ENCODE results near the gene TEX53.

TEX53 gene

DNA sequence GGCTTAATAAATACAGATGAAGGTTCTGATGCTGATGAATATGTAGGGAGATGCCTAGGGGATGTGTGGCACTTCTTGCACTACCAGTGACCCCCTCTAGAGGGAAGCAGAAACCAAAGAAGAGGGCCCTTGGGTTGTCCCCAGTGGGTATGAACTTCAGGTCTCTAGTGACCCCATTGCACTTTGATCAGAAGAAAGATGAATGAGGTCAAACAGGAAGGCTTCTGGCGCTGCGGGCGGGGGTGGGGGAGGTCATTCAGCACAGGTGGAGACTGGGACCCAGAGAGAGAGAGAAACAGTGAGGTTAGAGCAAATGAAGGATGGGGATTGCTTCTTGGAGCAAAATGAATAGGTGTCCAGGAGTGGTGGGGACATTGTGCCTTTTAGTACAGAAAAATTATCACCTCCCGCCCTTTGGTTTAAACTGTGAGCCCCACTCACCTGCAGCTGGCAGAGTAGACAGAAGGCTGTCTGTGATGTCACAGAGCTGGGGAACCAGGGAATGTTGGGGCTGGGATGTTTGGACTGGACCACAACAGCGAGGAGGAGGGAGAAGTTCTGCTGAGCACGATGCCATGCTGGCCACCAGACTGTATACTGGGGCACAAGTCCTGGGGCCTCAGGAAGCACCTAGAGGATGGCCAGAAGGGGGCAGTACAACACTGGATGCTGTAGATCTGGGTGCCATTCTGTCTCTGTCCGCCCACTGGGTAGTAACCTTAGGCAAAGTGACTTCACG, 24.2 kb upstream of the TEX53 start, which contains the start of gene TEX48:
TSS of gene TEX48 (minus strand) at position 599 of the 739 bp plus-strand sequence. CDS start 10,469 bp downstream, outside the sequence.
- Histone ChIP-seq H3K9ac (ENCODE audit: low read depth, low read length) (no peak within 1 kb of the TSS), H3K27me3 (ENCODE audit: insufficient read depth, low read length, poor library complexity) (no peaks in the 10 kb centered on the region), H2AFZ (ENCODE audit: low read depth, low read length) (no peak within 1 kb of the TSS), H3K27ac (ENCODE audit: low read length) (no peak within 1 kb of the TSS), H3K4me1 (ENCODE audit: insufficient read depth, low read length) (peaks cover 12% of the 10 kb centered on the region), H4K20me1 (ENCODE audit: insufficient read depth, low read length) (no peaks in the 10 kb centered on the region), H3K9me3 (ENCODE audit: insufficient read depth, low read length, severe bottlenecking) (no peaks in the 10 kb centered on the region), H3K4me3 (ENCODE audit: low read depth in 1 of 2, low read length in 2 of 2) (no peak within 1 kb of the TSS), H3K79me2 (ENCODE audit: insufficient read depth, low read length) (no peaks in the 10 kb centered on the region), H3K36me3 (ENCODE audit: insufficient read depth, low read length) (no peaks in the 10 kb centered on the region), H3K4me2 (ENCODE audit: insufficient read depth, low read length) (no peak within 1 kb of the TSS)
- DNase-seq (peak; percentile 70), ATAC-seq (ENCODE audit: insufficient read depth, low read depth) (peak; percentile 86)
- no peak for TF ChIP-seq EZH2 (IDR thresholded peaks at IDR 0.05; ENCODE audit: borderline replicate concordance, low read depth, low read length, severe bottlenecking)
- TF ChIP-seq, protein P1, sequence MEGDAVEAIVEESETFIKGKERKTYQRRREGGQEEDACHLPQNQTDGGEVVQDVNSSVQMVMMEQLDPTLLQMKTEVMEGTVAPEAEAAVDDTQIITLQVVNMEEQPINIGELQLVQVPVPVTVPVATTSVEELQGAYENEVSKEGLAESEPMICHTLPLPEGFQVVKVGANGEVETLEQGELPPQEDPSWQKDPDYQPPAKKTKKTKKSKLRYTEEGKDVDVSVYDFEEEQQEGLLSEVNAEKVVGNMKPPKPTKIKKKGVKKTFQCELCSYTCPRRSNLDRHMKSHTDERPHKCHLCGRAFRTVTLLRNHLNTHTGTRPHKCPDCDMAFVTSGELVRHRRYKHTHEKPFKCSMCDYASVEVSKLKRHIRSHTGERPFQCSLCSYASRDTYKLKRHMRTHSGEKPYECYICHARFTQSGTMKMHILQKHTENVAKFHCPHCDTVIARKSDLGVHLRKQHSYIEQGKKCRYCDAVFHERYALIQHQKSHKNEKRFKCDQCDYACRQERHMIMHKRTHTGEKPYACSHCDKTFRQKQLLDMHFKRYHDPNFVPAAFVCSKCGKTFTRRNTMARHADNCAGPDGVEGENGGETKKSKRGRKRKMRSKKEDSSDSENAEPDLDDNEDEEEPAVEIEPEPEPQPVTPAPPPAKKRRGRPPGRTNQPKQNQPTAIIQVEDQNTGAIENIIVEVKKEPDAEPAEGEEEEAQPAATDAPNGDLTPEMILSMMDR (IDR thresholded peaks at IDR 0.05; ENCODE audit: borderline replicate concordance, extremely low read depth, low read length, poor library complexity, severe bottlenecking), result peak; percentile 84

DNA sequence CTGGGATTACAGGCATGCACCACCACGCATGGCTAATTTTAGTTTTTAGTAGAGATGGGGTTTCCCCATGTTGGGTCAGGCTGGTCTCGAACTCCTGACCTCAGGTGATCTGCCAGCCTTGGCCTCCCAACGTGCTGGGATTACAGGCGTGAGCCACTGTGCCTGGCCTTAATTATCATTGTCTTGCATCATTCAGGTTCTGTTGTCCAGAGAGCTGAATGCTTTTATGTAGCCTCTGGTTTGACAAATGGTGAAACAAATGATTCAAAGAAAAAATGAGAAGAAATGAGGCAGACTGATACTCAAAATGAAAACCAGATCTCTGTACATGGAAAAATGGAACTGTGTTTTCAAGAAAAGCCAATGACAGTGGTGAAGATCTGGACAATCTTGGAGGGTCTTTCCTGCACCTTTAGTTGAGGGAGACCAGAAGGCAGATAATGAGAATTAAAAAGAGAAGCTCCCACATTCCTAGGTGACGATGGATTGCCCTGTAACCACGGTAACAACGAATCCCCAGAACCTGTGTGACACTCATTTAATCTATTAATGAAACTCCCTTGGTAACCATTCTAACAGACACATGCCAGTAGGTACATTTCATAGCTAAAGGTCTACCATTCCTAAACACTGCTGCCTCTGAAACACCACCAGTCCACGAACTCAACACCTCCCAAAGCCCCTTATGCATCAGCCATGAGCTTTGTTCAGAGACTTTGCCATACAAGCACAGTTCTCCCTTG, 22.8 kb upstream of the TEX53 start:
- DNase-seq, result no peak
- Histone ChIP-seq H3K27ac (ENCODE audit: low read length) (no peak overlapping the region), H4K20me1 (ENCODE audit: insufficient read depth, low read length) (no peaks in the 10 kb centered on the region), H3K4me2 (ENCODE audit: insufficient read depth, low read length) (no peak overlapping the region), H3K9ac (ENCODE audit: low read depth, low read length) (no peak overlapping the region), H3K4me3 (ENCODE audit: low read depth in 1 of 2, low read length in 2 of 2) (no peak overlapping the region), H3K36me3 (ENCODE audit: insufficient read depth, low read length) (no peaks in the 10 kb centered on the region), H3K27me3 (ENCODE audit: insufficient read depth, low read length, poor library complexity) (no peaks in the 10 kb centered on the region), H2AFZ (ENCODE audit: low read depth, low read length) (no peak overlapping the region), H3K9me3 (ENCODE audit: insufficient read depth, low read length, severe bottlenecking) (no peaks in the 10 kb centered on the region), H3K4me1 (ENCODE audit: insufficient read depth, low read length) (peaks cover 22% of the 10 kb centered on the region), H3K79me2 (ENCODE audit: insufficient read depth, low read length) (no peaks in the 10 kb centered on the region)
- ATAC-seq (ENCODE audit: insufficient read depth, low read depth), result no peak
- TF ChIP-seq, protein P1 (IDR thresholded peaks at IDR 0.05; ENCODE audit: borderline replicate concordance, extremely low read depth, low read length, poor library complexity, severe bottlenecking), result no peak
- TF ChIP-seq EZH2 (IDR thresholded peaks at IDR 0.05; ENCODE audit: borderline replicate concordance, low read depth, low read length, severe bottlenecking), result no peak

DNA sequence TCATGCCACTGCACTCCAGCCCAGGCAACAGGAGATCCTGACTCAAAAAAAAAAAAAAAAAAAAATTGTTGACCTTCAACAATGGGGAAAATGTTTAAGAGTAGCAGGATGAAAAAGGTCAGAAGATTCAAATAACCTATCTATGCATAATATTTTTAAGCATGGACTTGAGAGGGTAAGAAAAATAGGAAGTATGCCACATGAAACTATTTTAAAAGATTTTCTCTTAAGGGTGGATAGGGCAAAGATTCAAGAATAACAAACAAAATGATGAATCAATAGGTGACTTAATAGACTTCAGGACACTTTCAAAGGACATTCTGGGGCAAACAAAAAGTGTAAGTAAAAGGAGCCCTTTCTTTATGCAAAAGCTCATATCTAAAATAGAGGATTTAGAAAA, 21.2 kb upstream of the TEX53 start:
- H3K9ac ChIP-seq (ENCODE audit: low read depth, low read length), result no peak overlapping the region

More for the DNA sequence above, 21.2 kb upstream of the TEX53 start:
- Histone ChIP-seq H3K27ac (ENCODE audit: low read length) (no peak overlapping the region), H3K4me2 (ENCODE audit: insufficient read depth, low read length) (no peak overlapping the region), H3K4me1 (ENCODE audit: insufficient read depth, low read length) (peaks cover 22% of the 10 kb centered on the region), H3K4me3 (ENCODE audit: low read depth in 1 of 2, low read length in 2 of 2) (no peak overlapping the region), H3K79me2 (ENCODE audit: insufficient read depth, low read length) (no peaks in the 10 kb centered on the region), H3K9me3 (ENCODE audit: insufficient read depth, low read length, severe bottlenecking) (no peaks in the 10 kb centered on the region), H4K20me1 (ENCODE audit: insufficient read depth, low read length) (no peaks in the 10 kb centered on the region), H2AFZ (ENCODE audit: low read depth, low read length) (no peak overlapping the region), H3K27me3 (ENCODE audit: insufficient read depth, low read length, poor library complexity) (no peaks in the 10 kb centered on the region), H3K36me3 (ENCODE audit: insufficient read depth, low read length) (no peaks in the 10 kb centered on the region)
- no peak for TF ChIP-seq EZH2 (IDR thresholded peaks at IDR 0.05; ENCODE audit: borderline replicate concordance, low read depth, low read length, severe bottlenecking)
- TF ChIP-seq, protein P1 (IDR thresholded peaks at IDR 0.05; ENCODE audit: borderline replicate concordance, extremely low read depth, low read length, poor library complexity, severe bottlenecking), result no peak
- no peak for ATAC-seq (ENCODE audit: insufficient read depth, low read depth)
- DNase-seq, result no peak
